Measurements from ENCODE around the gene HCST. TPM values are rescaled to one million over a fixed set of nuclear protein-coding genes. Genes with fewer than 3 reads are reported as not detected.

Gene HCST
- polyA plus RNA-seq, 3 donors, result 2.7 to 3.2 (median 2.8) TPM

GRCh38 chr19:35935911-35936737 is 33.8 kb downstream of the HCST start, which contains the start of gene LRFN3:
Gene LRFN3 (plus strand): TSS chr19:35936374. CDS start chr19:35939426, 3,052 bp downstream.
- peak in 2 of 3 donors; percentile 45 to 46 for DNase-seq (ENCODE audit: low read depth in 3 of 3, low spot score in 2 of 3)

GRCh38 chr19:35936738-35937268 is 34.5 kb downstream of the HCST start:
- no peak for DNase-seq (ENCODE audit: low read depth in 3 of 3, low spot score in 2 of 3)

DNA sequence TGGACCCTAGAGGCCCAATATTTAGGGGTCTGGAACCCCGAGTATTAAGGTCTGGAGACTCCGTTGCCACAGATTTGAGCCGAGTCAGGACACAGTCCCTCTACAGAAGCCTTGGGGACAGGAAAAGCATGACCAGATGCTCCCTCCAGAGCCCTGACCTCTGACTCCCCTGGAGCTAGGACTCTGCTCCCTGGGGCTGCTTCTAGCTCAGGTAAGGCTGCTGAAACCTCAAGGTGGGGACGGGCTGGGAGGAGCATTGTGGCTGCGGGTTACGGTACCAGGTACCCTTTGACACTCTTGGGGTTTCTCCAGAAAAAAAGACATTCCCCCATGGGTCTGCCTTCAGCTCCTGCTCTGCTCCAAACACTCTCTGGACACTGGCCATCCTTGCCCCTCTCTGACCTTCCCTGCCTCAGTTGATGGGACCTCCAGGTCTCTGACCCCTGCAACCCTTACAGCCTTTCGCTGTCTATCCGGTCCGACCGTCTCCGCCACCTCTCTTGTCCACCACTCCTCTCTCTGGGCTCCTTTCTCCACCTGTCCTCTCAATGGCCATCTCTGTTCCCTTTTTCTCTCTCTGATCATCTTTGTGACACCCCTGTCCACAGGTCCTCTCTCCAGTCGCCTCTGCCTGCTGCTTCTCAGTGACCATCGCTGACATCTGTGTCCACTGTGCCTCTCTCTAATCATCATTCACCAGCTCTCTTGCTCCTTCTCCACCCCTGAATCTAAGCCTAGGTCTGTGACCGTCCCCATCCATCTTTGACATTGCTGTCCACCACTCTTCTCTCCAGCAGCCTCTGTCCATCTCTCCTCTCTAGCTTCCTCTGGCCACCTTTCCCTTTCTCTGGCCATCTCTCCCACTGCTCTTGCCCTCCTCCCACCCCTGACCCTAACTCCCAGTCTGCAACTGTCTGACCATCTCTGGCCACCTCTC is 35.3 kb downstream of the HCST start:
- DNase-seq (ENCODE audit: low read depth in 3 of 3, low spot score in 2 of 3), result no peak

- DNase-seq (ENCODE audit: low read depth in 3 of 3, low spot score in 2 of 3), result no peak
These were observed 36.2 kb downstream of the HCST start for GRCh38 chr19:35938282-35939224.

- DNase-seq (ENCODE audit: low read depth in 3 of 3, low spot score in 2 of 3), result no peak
These were observed 37.2 kb downstream of the HCST start for GRCh38 chr19:35939307-35940077.

- DNase-seq (ENCODE audit: low read depth in 3 of 3, low spot score in 2 of 3), result no peak
These were observed 37.9 kb downstream of the HCST start for GRCh38 chr19:35940078-35940775.

DNA sequence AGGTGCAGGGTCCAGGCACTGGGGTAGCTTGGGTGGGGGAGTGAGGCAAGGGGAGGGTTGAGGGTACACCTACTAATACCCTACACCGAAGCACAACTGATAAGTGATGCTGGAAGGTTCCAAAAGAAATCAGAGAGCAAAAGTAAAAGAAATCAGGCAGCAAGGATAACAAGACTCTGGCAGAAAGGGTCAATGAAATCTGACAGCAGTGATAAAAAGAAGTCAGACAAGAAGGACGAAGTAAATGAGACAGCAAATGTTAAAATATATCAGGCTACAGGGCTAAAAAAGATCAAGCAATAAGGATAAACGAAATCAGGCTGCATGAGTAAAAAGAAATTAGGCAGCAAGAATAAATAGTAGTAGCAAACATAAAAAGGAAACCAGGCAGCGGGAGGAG is 38.5 kb downstream of the HCST start:
- no peak for DNase-seq (ENCODE audit: low read depth in 3 of 3, low spot score in 2 of 3)

DNA sequence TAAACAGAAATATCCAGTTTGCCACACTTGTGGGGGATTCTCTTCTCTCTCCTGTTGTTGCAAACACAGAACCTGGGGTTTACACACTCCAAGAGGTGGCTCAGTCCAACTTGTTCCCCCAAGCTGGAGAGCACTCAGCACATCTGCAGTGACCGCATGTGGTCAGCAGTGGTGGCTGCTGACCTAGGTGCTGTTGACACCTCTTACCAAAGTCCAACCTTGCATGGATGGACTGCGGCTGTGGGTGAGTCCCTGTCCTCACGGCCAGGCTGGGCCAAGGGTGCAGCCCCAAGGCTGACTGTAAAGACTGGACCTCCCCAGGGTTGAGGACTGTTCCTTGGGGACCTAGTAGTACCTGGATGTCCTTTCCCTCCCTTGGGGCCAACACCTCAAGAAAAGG is 39.9 kb downstream of the HCST start:
- DNase-seq (ENCODE audit: low read depth in 3 of 3, low spot score in 2 of 3), result no peak

DNA sequence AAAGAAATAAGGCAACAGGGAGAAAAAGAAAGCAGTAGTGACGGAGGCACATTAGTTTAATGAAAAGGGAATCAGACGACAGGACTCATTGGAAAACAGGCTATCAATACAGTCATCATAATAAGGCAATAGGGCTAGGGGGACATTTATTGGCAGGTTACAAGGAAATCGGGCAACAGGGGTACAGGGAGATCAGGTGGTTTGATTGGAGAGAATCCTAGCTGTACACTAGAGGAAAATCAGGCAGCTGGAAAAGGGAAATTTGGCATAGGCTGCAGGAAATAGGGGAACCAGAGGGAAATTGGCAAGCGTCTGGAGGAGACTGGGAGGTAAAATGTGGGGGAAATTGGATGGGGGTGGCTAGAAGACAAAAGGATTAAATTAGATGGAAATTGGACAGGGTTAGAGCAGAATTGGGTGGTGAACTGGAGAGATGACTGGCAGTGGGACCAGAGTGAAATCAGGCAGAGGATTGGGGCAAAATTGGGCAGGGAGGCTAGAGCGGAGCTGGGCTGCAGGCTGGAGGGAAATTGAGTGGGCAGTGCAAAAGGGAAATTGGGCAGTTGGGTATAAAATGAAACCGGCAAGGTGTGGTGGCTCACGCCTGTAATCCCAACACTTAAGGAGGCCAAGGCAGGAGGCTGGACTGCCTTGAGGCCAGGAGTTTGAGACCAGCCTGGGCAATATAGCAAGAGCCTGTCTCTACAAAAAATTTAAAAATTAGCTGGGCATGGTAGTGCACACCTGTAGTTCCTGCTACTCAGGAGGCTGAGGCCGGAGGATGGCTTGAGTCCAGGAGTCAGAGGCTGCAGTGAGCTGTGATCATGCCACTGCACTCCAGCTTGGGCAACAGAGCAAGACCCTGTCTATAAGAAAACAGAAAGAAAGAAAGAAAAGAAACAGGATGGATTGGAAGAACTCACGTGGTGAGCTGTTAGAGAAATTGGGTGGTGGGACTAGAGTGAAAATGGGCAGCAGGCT is 41.3 kb downstream of the HCST start:
- no peak for DNase-seq (ENCODE audit: low read depth in 3 of 3, low spot score in 2 of 3)

- DNase-seq (ENCODE audit: low read depth in 3 of 3, low spot score in 2 of 3), result no peak
These were observed 42.2 kb downstream of the HCST start for GRCh38 chr19:35944556-35944955.

DNA sequence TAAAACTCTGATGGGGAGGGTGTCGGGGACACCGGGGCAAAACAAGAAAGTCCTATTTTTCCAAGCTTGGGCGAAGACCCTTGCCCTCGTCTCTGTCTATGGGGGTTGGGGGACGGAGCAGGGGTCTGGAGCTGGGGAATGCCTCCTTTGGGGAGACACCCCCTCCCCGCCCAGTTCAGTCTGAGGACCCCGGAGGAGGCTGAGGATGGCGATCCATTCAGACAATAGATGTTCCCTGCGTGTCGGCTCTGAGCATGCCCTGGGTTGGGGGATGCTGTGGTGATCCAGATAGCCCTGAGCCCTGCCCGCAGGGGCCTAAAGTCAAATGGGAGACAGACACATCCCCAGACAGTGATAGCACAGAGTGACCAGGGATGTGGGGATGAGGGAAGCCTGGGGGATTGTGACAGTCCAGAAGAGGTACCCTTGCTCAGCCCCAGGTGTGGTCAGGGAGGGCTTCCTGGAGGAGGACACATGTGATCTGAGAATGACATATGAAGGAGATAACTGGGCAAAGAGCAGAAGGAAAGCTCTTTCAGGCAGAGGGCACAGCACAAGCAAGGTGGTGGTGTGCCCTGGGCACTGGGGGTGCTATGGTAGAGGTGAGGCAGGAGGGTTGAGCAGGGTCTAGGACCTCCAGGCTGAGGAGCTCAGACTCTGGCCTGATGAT is 42.9 kb downstream of the HCST start:
- DNase-seq (ENCODE audit: low read depth in 3 of 3, low spot score in 2 of 3), result no peak

GRCh38 chr19:35946203-35946602 is 43.9 kb downstream of the HCST start:
- no peak for DNase-seq (ENCODE audit: low read depth in 3 of 3, low spot score in 2 of 3)

DNA sequence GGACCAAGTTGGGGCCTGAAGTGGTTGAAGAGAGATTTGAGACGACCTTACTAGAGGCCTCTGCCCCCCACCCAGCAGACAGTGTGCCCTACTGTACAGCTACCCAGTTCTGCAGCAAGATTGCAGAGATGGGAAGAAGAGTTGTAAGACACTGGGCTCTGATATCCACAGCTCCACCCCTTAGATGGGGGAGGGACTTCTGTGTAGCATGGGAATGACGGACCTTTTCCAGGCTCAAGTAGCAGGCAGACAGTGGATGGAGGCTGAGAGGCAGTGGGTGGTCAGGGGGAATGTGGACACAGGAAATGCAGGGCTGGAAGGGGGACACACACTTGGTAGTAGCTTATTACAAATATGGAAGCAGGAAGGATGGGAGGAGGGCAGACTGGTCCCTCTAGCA is 46.8 kb downstream of the HCST start:
- DNase-seq (ENCODE audit: low read depth in 3 of 3, low spot score in 2 of 3), result no peak

Data from right renal cortex interstitium (tissue), 3 donors.